Hematopoietic multipotent progenitor cell (in vitro differentiated cells): ENCODE results near the gene TCL1A. TPM values are rescaled to one million over a fixed set of nuclear protein-coding genes. Genes with fewer than 3 reads are reported as not detected.

Source experiments
- DNase-seq, 3 donors: peaks; one replicate each; pipeline ENCODE4 v3.0.0-alpha.2; 2011 to 2015; ENCODE audit warnings: low read depth in 2 of 3, low spot score in 2 of 3
- total RNA-seq: library from RNA; depleted of rRNA; stranded (reverse); fragments of >200 nt; gene quantifications from one replicate; pipeline ENCODE4 v1.2.3, GENCODE V29; 2012

TCL1A gene
- total RNA-seq, 1 donor, result 8.3 TPM

- DNase-seq, result no peak
Measured at GRCh38 chr14:95707327-95707726, 6.6 kb downstream of the TCL1A start.

DNA sequence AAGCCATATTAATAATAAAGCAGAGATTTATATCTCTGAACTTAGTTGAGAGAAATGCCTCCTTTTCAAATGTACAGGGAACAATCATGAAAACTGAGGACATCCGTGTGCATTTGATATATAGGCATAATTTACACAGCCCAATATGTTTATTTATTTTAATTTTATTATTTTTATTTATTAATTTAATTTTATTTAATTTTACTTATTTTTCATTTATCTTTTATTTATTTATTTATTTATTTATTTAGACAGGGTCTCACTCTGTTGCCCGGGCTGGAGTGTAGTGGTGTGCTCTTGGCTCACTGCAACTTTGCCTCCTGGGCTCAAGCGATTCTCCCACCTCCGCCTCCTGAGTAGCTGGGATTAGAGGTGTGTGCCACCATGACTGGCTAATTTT, 8.4 kb downstream of the TCL1A start:
- no peak for DNase-seq

- DNase-seq, result no peak
Measured at GRCh38 chr14:95703805-95704204, 10.1 kb downstream of the TCL1A start.

- DNase-seq, result no peak
Measured at GRCh38 chr14:95703341-95703740, 10.6 kb downstream of the TCL1A start.

- DNase-seq, result no peak
Measured at GRCh38 chr14:95701846-95702221, 12.1 kb downstream of the TCL1A start.

DNA sequence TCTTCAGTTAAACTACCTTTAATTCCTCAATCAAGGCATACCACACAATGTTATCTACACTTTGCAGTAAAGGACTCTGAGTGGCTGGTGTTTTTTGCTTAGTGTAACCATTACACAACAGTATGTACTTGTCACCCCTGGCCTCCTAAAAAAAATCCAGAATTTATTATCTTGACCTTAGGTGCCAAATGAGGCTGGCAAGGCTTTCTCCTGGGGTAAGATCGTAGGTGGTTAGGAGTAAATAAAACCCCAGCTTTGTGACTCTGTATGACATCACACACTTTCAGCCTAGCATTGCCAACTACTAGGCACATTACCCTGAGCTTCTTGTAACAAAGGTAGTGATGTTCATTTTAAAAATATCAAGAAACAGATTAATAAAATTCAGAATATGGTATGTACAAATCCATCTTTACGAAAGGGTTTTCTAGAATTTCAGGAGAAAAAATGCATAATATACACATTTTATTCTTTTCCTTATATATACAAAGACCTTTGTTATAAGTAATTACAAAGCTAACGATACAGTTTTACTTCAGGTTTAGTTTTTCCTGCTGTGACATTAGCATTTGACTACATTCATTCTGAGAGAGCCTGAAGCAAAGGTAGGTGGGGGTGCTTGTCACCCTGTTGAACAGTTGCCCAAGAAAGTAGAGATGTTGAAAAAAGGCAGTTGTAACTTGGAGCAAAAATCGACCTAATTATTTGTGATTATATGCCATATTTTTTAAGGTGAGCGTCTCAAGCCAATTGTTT, 13.5 kb downstream of the TCL1A start:
- no peak for DNase-seq

DNA sequence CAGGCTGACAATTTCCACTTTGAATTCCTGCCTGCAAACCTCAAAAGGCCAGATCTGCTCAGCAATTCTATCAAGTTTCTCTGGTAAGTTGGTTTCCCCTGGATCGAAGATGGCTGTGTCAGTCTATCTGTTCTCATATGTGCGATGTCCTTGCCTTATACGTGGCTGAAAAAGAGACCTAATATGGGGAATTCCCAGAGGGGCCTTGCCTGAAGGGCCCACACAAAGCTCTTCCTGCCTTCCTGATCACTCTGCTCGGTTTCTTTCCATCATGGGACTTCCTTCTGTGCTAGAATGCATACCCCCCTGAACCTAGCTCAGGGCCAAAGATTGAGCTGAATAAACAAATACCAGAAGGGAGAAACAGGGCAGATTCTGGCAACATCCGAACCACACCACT, 14.5 kb downstream of the TCL1A start:
- no peak for DNase-seq

- no peak for DNase-seq
Measured at GRCh38 chr14:95698287-95698686, 15.6 kb downstream of the TCL1A start.

GRCh38 chr14:95697764-95698163, 16.2 kb downstream of the TCL1A start:
- no peak for DNase-seq

DNA sequence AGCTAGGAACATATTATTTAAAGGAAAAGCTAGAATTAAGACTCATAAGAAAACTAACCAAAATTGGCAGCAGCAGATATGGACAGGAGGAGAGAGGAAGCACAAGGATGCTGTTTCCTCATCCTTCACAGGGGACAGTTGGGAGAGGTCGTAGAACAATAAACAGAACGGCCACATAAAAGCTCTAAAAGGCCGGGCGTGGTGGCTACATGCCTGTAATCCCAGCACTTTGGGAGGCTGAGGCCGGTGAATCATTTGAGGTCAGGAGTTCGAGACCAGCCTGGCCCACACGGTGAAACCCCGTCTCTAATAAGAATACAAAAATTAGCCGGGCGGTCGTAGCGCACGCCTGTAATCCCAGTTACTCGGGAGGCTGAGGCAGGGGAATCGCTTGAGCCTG, 17.2 kb downstream of the TCL1A start:
- DNase-seq, result no peak

DNA sequence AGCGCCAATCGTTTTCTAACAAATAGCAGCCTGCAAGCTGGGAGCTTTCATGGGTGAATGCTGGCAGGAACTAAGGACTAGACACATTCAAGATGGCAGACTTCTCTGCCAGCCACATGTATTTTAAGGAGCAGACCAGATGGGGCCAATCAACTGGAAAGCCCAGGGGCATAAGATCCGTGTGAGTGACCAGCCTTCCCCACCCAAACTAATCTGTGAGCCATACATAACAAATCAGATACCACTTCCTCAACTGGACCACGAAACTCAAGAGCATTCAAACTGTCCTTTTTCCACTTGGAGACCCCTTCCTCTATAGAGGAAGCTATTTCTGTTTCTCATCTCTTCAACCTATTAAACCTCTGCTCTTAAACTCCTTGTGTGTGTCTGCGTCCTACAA, 18.0 kb downstream of the TCL1A start:
- no peak for DNase-seq

DNA sequence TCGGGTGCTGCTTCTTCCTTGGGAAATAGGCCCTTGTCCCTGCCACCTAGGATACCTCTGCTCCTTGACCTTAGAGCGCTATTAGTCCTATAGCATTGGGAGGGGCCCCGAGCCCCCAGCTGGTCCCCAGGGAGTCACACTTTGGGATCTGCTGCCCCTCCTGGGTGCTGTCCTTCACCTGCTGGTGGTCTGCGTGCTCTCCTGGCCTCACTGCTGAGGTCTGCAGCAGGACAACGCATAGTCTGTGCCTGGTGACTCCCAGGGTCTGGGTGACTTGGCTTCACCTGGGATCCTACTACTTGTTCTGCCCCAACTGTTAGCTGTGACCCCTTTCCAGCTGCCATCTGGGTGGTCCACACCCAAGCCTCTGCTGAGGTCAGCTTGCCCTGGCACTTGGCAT, 18.9 kb downstream of the TCL1A start:
- DNase-seq, result no peak

DNA sequence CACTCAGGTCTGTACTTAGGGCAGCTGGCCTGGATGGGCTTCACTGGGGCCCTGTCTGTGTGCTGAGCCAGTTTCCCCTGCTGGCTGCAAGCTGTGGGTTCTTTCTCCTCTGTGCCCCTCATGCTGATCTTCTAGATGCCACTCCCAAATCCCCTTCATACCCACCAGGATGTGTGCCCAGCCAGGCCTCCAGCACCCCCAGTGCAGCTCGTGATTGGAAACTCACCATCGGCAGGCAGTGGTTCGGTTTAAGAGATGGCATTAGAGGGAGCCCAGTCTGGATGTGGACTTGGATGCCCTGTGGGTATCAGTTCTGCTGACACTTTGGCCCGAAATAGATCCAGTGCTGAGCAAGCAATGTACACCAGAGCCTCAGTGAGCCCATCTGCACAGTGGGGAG, 21.8 kb downstream of the TCL1A start:
- DNase-seq, result no peak

DNA sequence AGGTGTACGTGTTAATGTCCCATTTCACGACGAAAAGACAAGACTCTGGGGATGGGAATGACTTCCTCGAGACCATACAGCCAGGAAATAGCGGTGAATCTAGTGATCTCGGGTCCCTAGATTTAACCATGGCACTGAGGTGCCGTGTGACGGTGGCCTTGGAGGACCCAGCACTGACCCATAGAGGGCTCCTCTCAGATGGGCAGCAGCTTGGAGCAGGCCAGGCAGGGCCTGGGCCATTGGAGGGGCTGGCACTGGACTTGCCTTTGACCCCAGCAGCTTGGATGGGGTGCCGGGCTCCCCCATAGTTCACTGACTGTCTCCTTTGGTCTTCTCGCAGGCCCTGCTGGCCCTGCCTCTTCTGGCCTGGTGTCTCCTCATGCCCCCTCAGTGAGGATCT, 22.3 kb downstream of the TCL1A start:
- no peak for DNase-seq

DNA sequence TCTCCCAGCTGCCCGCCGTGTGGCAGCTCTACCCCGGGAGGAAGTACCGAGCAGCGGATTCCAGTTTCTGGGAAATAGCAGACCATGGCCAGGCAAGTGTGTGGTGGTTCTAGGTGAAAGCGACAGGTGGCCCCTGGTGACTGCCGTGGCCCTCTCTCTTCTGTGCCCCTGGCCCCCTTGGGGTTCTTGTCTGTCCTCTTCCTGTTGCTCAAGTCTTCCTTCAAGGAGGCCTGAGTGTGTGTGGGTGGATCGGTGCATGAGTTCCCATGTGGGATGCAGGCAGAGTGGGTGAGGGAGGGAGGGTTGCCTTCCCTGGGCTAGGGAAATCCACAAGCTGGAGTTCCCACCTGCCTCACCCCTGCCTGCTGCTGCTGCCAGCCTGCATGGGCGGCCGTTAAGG, 23.1 kb downstream of the TCL1A start:
- DNase-seq, result no peak

GRCh38 chr14:95689441-95689840, 24.5 kb downstream of the TCL1A start:
- DNase-seq, result no peak

DNA sequence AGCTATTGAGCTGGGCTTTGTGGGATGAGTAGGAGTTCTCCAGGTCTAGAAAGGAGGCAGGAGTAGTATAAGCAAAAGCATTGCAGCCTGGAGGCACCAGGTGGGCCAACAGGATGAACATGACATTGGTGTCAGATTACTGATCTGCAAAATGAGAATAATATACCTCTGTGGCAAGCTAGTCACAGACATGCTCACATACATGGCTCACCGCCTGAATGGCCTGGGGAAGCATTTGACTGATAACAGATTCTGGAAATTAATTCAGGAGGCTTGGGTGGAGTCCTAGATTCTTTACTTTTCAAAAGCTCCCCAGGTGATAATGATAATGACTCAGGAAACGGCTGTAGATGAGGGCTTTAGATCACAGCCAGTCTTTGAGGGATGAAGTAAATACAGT, 27.0 kb downstream of the TCL1A start:
- DNase-seq, result no peak

- DNase-seq, result no peak
Measured at GRCh38 chr14:95685978-95686922, 27.7 kb downstream of the TCL1A start, which contains the start of gene TCL1B. Gene TCL1B, plus strand, starts transcription at chr14:95686426. Its CDS starts 42 bp downstream, at chr14:95686468.

- DNase-seq, result peak in 1 of 3 donors; percentile 40
Measured at GRCh38 chr14:95683793-95684192, 30.1 kb downstream of the TCL1A start.

DNA sequence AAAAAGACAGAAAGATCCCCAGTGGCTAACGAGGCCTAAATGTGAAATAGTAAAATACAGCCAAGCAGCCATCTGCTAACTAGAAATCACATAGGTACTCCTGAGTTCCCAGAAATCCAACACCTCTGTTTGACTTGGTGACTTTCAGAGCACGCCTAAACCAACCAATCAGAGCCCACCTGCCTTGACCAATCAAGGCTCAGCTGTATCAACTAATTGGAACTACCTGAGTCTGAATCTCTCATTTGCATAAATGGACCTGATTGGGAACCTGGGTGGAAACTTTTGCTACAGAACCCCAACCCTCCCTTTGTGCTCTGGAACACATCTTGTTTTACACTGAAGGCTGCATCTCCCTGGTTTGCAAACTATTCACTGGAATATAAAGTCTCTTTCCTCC, 32.8 kb downstream of the TCL1A start:
- no peak for DNase-seq

GRCh38 chr14:95679998-95680735, 33.8 kb downstream of the TCL1A start:
- no peak for DNase-seq
